Retinal pigment epithelial cell (primary cell): ENCODE measurements around the gene MARCHF2.
A peak's percentile ranks its signal among the peaks of the same experiment; 100 is the strongest.

Source experiments
- DNase-seq: peaks from one replicate; pipeline ENCODE4 v3.0.0-alpha.2; 2010; ENCODE audit warnings: low read depth
- H3K4me3 ChIP-seq: 2 replicates; pipeline ENCODE4 v1.5.1; 2011; ENCODE audit warnings: mild to moderate bottlenecking, low read length, control low read depth, moderate library complexity
- CTCF ChIP-seq: conservative IDR thresholded peaks from 2 replicates; pipeline ENCODE4 v1.5.1; 2011; ENCODE audit warnings: low read depth, low read length, control low read depth, inconsistent platforms

MARCHF2 gene

GRCh38 chr19:8477889-8478288, 64.8 kb downstream of the MARCHF2 start:
- no peak overlapping the region for H3K4me3 ChIP-seq
- no peak for DNase-seq
- TF ChIP-seq CTCF, result no peak

GRCh38 chr19:8478598-8478997, 65.5 kb downstream of the MARCHF2 start:
- no peak for DNase-seq
- no peak for TF ChIP-seq CTCF

GRCh38 chr19:8481201-8481600, 68.1 kb downstream of the MARCHF2 start:
- no peak overlapping the region for H3K4me3 ChIP-seq
- DNase-seq, result no peak
- TF ChIP-seq CTCF, result no peak

More at GRCh38 chr19:8478598-8478997, 65.5 kb downstream of the MARCHF2 start:
- no peak overlapping the region for H3K4me3 ChIP-seq

GRCh38 chr19:8481616-8482015, 68.5 kb downstream of the MARCHF2 start:
- no peak for DNase-seq
- TF ChIP-seq CTCF, result no peak
- no peak overlapping the region for H3K4me3 ChIP-seq

GRCh38 chr19:8482696-8483095, 69.6 kb downstream of the MARCHF2 start:
- no peak overlapping the region for H3K4me3 ChIP-seq
- no peak for DNase-seq
- TF ChIP-seq CTCF, result no peak

- DNase-seq, result no peak
- H3K4me3 ChIP-seq, result no peak overlapping the region
- no peak for TF ChIP-seq CTCF
Measured at GRCh38 chr19:8483165-8483564, 70.1 kb downstream of the MARCHF2 start.

GRCh38 chr19:8484331-8484894, 71.3 kb downstream of the MARCHF2 start:
- TF ChIP-seq CTCF, result no peak
- H3K4me3 ChIP-seq, result no peak overlapping the region
- peak; percentile 46 for DNase-seq
